ENCODE data around the gene CACHD1.

GRCh38 chr1:64623750-64624191 lies 153.8 kb downstream of the CACHD1 start:
- TF ChIP-seq POLR2AphosphoS5 (IDR thresholded peaks at IDR 0.05) (no peak), POLR2A (IDR thresholded peaks at IDR 0.05) (no peak), CTCF (IDR thresholded peaks at IDR 0.05) (no peak)
